MM.1S (cell line): ENCODE data around the gene HOXB3.

Experiments used
- EZH2 ChIP-seq: fragments of 300-600 bp; sonication (generic); optimal IDR thresholded peaks from 2 replicates; pipeline ENCODE3; 2017; ENCODE audit warnings: low read depth, mild to moderate bottlenecking, antibody characterized with exemption, low read length, mixed read lengths
- TF ChIP-seq, protein P1 (sequence below): fragments of 300-600 bp; sonication (generic); IDR thresholded peaks from 2 replicates; pipeline ENCODE4 v1.5.1; 2016; ENCODE audit warnings: antibody characterized with exemption, low read length, mixed read lengths

GRCh38 chr17:48513666-48514455 lies 76.2 kb downstream of the HOXB3 start:
- TF ChIP-seq EZH2: no peak
- TF ChIP-seq, protein P1, sequence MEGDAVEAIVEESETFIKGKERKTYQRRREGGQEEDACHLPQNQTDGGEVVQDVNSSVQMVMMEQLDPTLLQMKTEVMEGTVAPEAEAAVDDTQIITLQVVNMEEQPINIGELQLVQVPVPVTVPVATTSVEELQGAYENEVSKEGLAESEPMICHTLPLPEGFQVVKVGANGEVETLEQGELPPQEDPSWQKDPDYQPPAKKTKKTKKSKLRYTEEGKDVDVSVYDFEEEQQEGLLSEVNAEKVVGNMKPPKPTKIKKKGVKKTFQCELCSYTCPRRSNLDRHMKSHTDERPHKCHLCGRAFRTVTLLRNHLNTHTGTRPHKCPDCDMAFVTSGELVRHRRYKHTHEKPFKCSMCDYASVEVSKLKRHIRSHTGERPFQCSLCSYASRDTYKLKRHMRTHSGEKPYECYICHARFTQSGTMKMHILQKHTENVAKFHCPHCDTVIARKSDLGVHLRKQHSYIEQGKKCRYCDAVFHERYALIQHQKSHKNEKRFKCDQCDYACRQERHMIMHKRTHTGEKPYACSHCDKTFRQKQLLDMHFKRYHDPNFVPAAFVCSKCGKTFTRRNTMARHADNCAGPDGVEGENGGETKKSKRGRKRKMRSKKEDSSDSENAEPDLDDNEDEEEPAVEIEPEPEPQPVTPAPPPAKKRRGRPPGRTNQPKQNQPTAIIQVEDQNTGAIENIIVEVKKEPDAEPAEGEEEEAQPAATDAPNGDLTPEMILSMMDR: no peak
